ENCODE results near the gene MOAP1. TPM values are rescaled to one million over a fixed set of nuclear protein-coding genes. Genes with fewer than 3 reads are reported as not detected.
"Not testable (repeated sequence)": the region's sequence is repeated elsewhere in the genome, so short reads cannot be mapped to it uniquely, and the experiment has no call there.

The MOAP1 gene
- total RNA-seq, 1 donor from 2014 or later, result 16.1 TPM

- Histone ChIP-seq H4K20me1 (ENCODE audit: insufficient read depth, low read length) (no peaks in the 10 kb centered on the region), H3K27me3 (ENCODE audit: insufficient read depth, low read length) (peaks cover 3% of the 10 kb centered on the region), H3K36me3 (ENCODE audit: insufficient read depth, low read length) (no peaks in the 10 kb centered on the region), H3K9me3 (ENCODE audit: insufficient read depth, low read depth, low read length) (no peaks in the 10 kb centered on the region), H3K27ac (ENCODE audit: low read depth, low read length) (no peak overlapping the region), H3K9ac (ENCODE audit: low read length) (no peak overlapping the region), H3K4me2 (ENCODE audit: low read length) (no peak overlapping the region), H3K4me1 (ENCODE audit: insufficient read depth, low read length) (no peaks in the 10 kb centered on the region), H3K4me3 (ENCODE audit: insufficient read depth, low read depth, low read length) (no peak overlapping the region), H3K79me2 (ENCODE audit: insufficient read depth, low read length) (no peaks in the 10 kb centered on the region), H2AFZ (ENCODE audit: low read depth, low read length) (no peak overlapping the region)
- H3K4me1 Mint-ChIP-seq (ENCODE audit: low read depth, unreplicated experiment), result no peaks in the 10 kb centered on the region
- no peak overlapping the region for H3K27ac Mint-ChIP-seq (ENCODE audit: unreplicated experiment)
- H3K9me3 Mint-ChIP-seq (ENCODE audit: unreplicated experiment), result no peaks in the 10 kb centered on the region
- DNase-seq (ENCODE audit: low read depth), result no peak
- no peak overlapping the region for H3K4me3 Mint-ChIP-seq (ENCODE audit: unreplicated experiment)
- H3K27me3 Mint-ChIP-seq (ENCODE audit: low read depth, unreplicated experiment), result peaks cover 17% of the 10 kb centered on the region
- no peaks in the 10 kb centered on the region for H3K36me3 Mint-ChIP-seq (ENCODE audit: low read depth, unreplicated experiment)
- no peak for FAIRE-seq
- no peak for TF ChIP-seq EZH2 (IDR thresholded peaks at IDR 0.05; ENCODE audit: insufficient read depth, low read length)
Measured at GRCh38 chr14:93146119-93146518, 38.6 kb downstream of the MOAP1 start.

GRCh38 chr14:93142854-93143652, 41.6 kb downstream of the MOAP1 start:
- DNase-seq (ENCODE audit: low read depth) (no peak), FAIRE-seq (no peak)
- H3K4me1 ChIP-seq (ENCODE audit: insufficient read depth, low read length), result no peaks in the 10 kb centered on the region
- H3K27me3 Mint-ChIP-seq (ENCODE audit: low read depth, unreplicated experiment), result peaks cover 17% of the 10 kb centered on the region
- H3K4me2 ChIP-seq (ENCODE audit: low read length), result no peak overlapping the region
- no peak overlapping the region for H3K9ac ChIP-seq (ENCODE audit: low read length)
- no peaks in the 10 kb centered on the region for H3K27me3 ChIP-seq (ENCODE audit: insufficient read depth, low read length)
- H3K4me1 Mint-ChIP-seq (ENCODE audit: low read depth, unreplicated experiment), result no peaks in the 10 kb centered on the region
- no peak overlapping the region for H3K4me3 ChIP-seq (ENCODE audit: insufficient read depth, low read depth, low read length)
- H3K36me3 Mint-ChIP-seq (ENCODE audit: low read depth, unreplicated experiment), result no peaks in the 10 kb centered on the region
- H3K27ac ChIP-seq (ENCODE audit: low read depth, low read length), result no peak overlapping the region
- no peak overlapping the region for H2AFZ ChIP-seq (ENCODE audit: low read depth, low read length)
- H3K79me2 ChIP-seq (ENCODE audit: insufficient read depth, low read length), result no peaks in the 10 kb centered on the region
- no peaks in the 10 kb centered on the region for H3K9me3 Mint-ChIP-seq (ENCODE audit: unreplicated experiment)
- H3K9me3 ChIP-seq (ENCODE audit: insufficient read depth, low read depth, low read length), result no peaks in the 10 kb centered on the region
- H3K36me3 ChIP-seq (ENCODE audit: insufficient read depth, low read length), result no peaks in the 10 kb centered on the region
- TF ChIP-seq CTCF (IDR thresholded peaks at IDR 0.05; ENCODE audit: insufficient read depth, low read depth, low read length), result no peak
- no peak for TF ChIP-seq EZH2 (IDR thresholded peaks at IDR 0.05; ENCODE audit: insufficient read depth, low read length)
- H3K27ac Mint-ChIP-seq (ENCODE audit: unreplicated experiment), result no peak overlapping the region
- no peak overlapping the region for H3K4me3 Mint-ChIP-seq (ENCODE audit: unreplicated experiment)
- H4K20me1 ChIP-seq (ENCODE audit: insufficient read depth, low read length), result no peaks in the 10 kb centered on the region

GRCh38 chr14:93137864-93138263, 46.8 kb downstream of the MOAP1 start:
- Mint-ChIP-seq H3K27me3 (ENCODE audit: low read depth, unreplicated experiment) (peaks cover 23% of the 10 kb centered on the region), H3K27ac (ENCODE audit: unreplicated experiment) (no peak overlapping the region), H3K4me1 (ENCODE audit: low read depth, unreplicated experiment) (no peaks in the 10 kb centered on the region), H3K36me3 (ENCODE audit: low read depth, unreplicated experiment) (no peaks in the 10 kb centered on the region), H3K4me3 (ENCODE audit: unreplicated experiment) (no peak overlapping the region), H3K9me3 (ENCODE audit: unreplicated experiment) (no peaks in the 10 kb centered on the region)
- Histone ChIP-seq H3K9me3 (ENCODE audit: insufficient read depth, low read depth, low read length) (no peaks in the 10 kb centered on the region), H3K4me3 (ENCODE audit: insufficient read depth, low read depth, low read length) (no peak overlapping the region), H3K36me3 (ENCODE audit: insufficient read depth, low read length) (no peaks in the 10 kb centered on the region), H3K4me1 (ENCODE audit: insufficient read depth, low read length) (no peaks in the 10 kb centered on the region), H3K4me2 (ENCODE audit: low read length) (no peak overlapping the region), H2AFZ (ENCODE audit: low read depth, low read length) (no peak overlapping the region), H3K27ac (ENCODE audit: low read depth, low read length) (no peak overlapping the region), H3K79me2 (ENCODE audit: insufficient read depth, low read length) (no peaks in the 10 kb centered on the region), H3K9ac (ENCODE audit: low read length) (no peak overlapping the region), H4K20me1 (ENCODE audit: insufficient read depth, low read length) (no peaks in the 10 kb centered on the region), H3K27me3 (ENCODE audit: insufficient read depth, low read length) (peaks cover 2% of the 10 kb centered on the region)
- TF ChIP-seq CTCF (IDR thresholded peaks at IDR 0.05; ENCODE audit: insufficient read depth, low read depth, low read length), result no peak
- TF ChIP-seq EZH2 (IDR thresholded peaks at IDR 0.05; ENCODE audit: insufficient read depth, low read length), result no peak
- no peak for FAIRE-seq
- no peak for DNase-seq (ENCODE audit: low read depth)

GRCh38 chr14:93136508-93136907, 48.2 kb downstream of the MOAP1 start:
- not testable (repeated sequence) for H3K4me1 Mint-ChIP-seq (ENCODE audit: low read depth, unreplicated experiment); H3K9me3 ChIP-seq (ENCODE audit: insufficient read depth, low read depth, low read length); H3K4me2 ChIP-seq (ENCODE audit: low read length); FAIRE-seq; H4K20me1 ChIP-seq (ENCODE audit: insufficient read depth, low read length); H3K27ac ChIP-seq (ENCODE audit: low read depth, low read length); H3K9ac ChIP-seq (ENCODE audit: low read length); H3K27me3 ChIP-seq (ENCODE audit: insufficient read depth, low read length); H3K79me2 ChIP-seq (ENCODE audit: insufficient read depth, low read length); H2AFZ ChIP-seq (ENCODE audit: low read depth, low read length); H3K36me3 Mint-ChIP-seq (ENCODE audit: low read depth, unreplicated experiment); H3K4me3 Mint-ChIP-seq (ENCODE audit: unreplicated experiment); H3K4me1 ChIP-seq (ENCODE audit: insufficient read depth, low read length); H3K9me3 Mint-ChIP-seq (ENCODE audit: unreplicated experiment); H3K36me3 ChIP-seq (ENCODE audit: insufficient read depth, low read length); H3K27ac Mint-ChIP-seq (ENCODE audit: unreplicated experiment); DNase-seq (ENCODE audit: low read depth); H3K4me3 ChIP-seq (ENCODE audit: insufficient read depth, low read depth, low read length)
- H3K27me3 Mint-ChIP-seq (ENCODE audit: low read depth, unreplicated experiment), result peaks cover 23% of the 10 kb centered on the region

All from astrocyte (in vitro differentiated cells and primary cell).